HCT116 (cell line): Measurements from ENCODE around the gene TROAP.

Experiments used
- CTCF ChIP-seq, 3 experiments: fragments of 200-600 bp in 1 of 3; sonication (generic) in 1 of 3; IDR thresholded peaks in 2 of 3; conservative IDR thresholded peaks in 1 of 3; 2 replicates each; pipeline ENCODE4 v1.5.1; 2012 to 2017; ENCODE audit warnings: low read depth in 2 of 3, low read length in 2 of 3, antibody characterized with exemption in 1 of 3, borderline replicate concordance in 1 of 3, control low read depth in 1 of 3, mild to moderate bottlenecking in 1 of 3, mixed read lengths in 1 of 3, mixed run types in 1 of 3, moderate library complexity in 1 of 3; ENCODE audit not compliant: insufficient read depth in 1 of 3
- EGR1 ChIP-seq: IDR thresholded peaks from 2 replicates; pipeline ENCODE4 v1.6.1; 2012; ENCODE audit warnings: low read depth
- EZH2 ChIP-seq: fragments of 200-600 bp; sonication (generic); IDR thresholded peaks from 2 replicates; pipeline ENCODE4 v1.6.1; 2017; ENCODE audit warnings: antibody characterized with exemption, mixed run types
- MAX ChIP-seq: IDR thresholded peaks from 2 replicates; pipeline ENCODE4 v1.6.1; 2012
- POLR2A ChIP-seq: IDR thresholded peaks from 2 replicates; pipeline ENCODE4 v1.7.0; 2011; ENCODE audit warnings: borderline replicate concordance; ENCODE audit not compliant: insufficient read depth, insufficient read length; ENCODE audit errors: extremely low read depth
- POLR2AphosphoS5 ChIP-seq: IDR thresholded peaks from 2 replicates; pipeline ENCODE4 v1.6.1; 2011; ENCODE audit warnings: mild to moderate bottlenecking, low read depth, low read length, moderate library complexity
- YY1 ChIP-seq: IDR thresholded peaks from 2 replicates; pipeline ENCODE4 v1.6.1; 2011; ENCODE audit warnings: low read length, low read depth, moderate library complexity, mild to moderate bottlenecking; ENCODE audit not compliant: insufficient replicate concordance; ENCODE audit errors: extremely low read depth

- TF ChIP-seq YY1 (no peak), POLR2AphosphoS5 (no peak), EGR1 (no peak), MAX (no peak), POLR2A (no peak), CTCF (IDR thresholded peaks at IDR 0.05 in 2 of 3, conservative IDR thresholded peaks at IDR 0.05 in 1 of 3; ENCODE audit: borderline replicate concordance in 1 of 3, insufficient read depth in 1 of 3, low read depth in 2 of 3, low read length in 2 of 3) (no peak), EZH2 (no peak)
Measured at GRCh38 chr12:49276304-49277290, 46.5 kb upstream of the TROAP start.
